Raji (cell line): ENCODE results near the gene HMCN1.

ENCODE experiments used
- POLR2A ChIP-seq: IDR thresholded peaks from 2 replicates; pipeline ENCODE4 v1.6.1; 2011; ENCODE audit warnings: low read depth, low read length, control low read depth; ENCODE audit not compliant: insufficient read depth

The HMCN1 gene

GRCh38 chr1:185857442-185857841, 123.3 kb downstream of the HMCN1 start:
- TF ChIP-seq POLR2A = no peak

GRCh38 chr1:185860311-185860710, 126.1 kb downstream of the HMCN1 start:
- no peak for TF ChIP-seq POLR2A

- TF ChIP-seq POLR2A = no peak
Observed at GRCh38 chr1:185860859-185861258, 126.7 kb downstream of the HMCN1 start.

GRCh38 chr1:185861630-185862029, 127.4 kb downstream of the HMCN1 start:
- no peak for TF ChIP-seq POLR2A

GRCh38 chr1:185862235-185862634, 128.0 kb downstream of the HMCN1 start:
- TF ChIP-seq POLR2A = no peak

- TF ChIP-seq POLR2A = no peak
Observed at GRCh38 chr1:185864331-185864730, 130.1 kb downstream of the HMCN1 start.

- TF ChIP-seq POLR2A = no peak
Observed at GRCh38 chr1:185864889-185865517, 130.8 kb downstream of the HMCN1 start.

GRCh38 chr1:185869590-185869989, 135.4 kb downstream of the HMCN1 start:
- TF ChIP-seq POLR2A = no peak

- TF ChIP-seq POLR2A = no peak
Observed at GRCh38 chr1:185871627-185872150, 137.5 kb downstream of the HMCN1 start.

GRCh38 chr1:185874246-185874645, 140.1 kb downstream of the HMCN1 start:
- no peak for TF ChIP-seq POLR2A

- TF ChIP-seq POLR2A = no peak
Observed at GRCh38 chr1:185880330-185880729, 146.1 kb downstream of the HMCN1 start.

GRCh38 chr1:185880779-185881333, 146.7 kb downstream of the HMCN1 start:
- TF ChIP-seq POLR2A = no peak

GRCh38 chr1:185886046-185886445, 151.9 kb downstream of the HMCN1 start:
- TF ChIP-seq POLR2A = no peak

GRCh38 chr1:185886671-185887070, 152.5 kb downstream of the HMCN1 start:
- TF ChIP-seq POLR2A = no peak

GRCh38 chr1:185894791-185895190, 160.6 kb downstream of the HMCN1 start:
- TF ChIP-seq POLR2A = no peak

- TF ChIP-seq POLR2A = no peak
Observed at GRCh38 chr1:185895208-185895900, 161.2 kb downstream of the HMCN1 start.
